ENCODE data around the gene CUEDC2. TPM values are rescaled to one million over a fixed set of nuclear protein-coding genes. Genes with fewer than 3 reads are reported as not detected.

CUEDC2 gene
- 12.4 and 13.3 TPM in 2 replicates for total RNA-seq (2013; cell fraction: nucleolus; rRNA removed)
- total RNA-seq (2014; rRNA removed) (66.5 and 67.6 TPM in 2 replicates), total RNA-seq (2014; rRNA removed; fragmentation: Illumina TruSeq; extraction: Trizol) (47.8 and 49.6 TPM in 2 replicates), total RNA-seq (2021) (82.5 and 85.5 TPM in 2 replicates), polyA plus RNA-seq (2011; rRNA removed) (21.7 and 31.5 TPM in 2 replicates), polyA plus RNA-seq (2014; fragmentation: Illumina TruSeq; extraction: Trizol) (34.4 and 84.2 TPM in 2 replicates), polyA plus RNA-seq (2014; fragmentation: Nextera tagmentation; extraction: Ambion mirVana) (10 to 100 TPM; 20.4 to 45.2 TPM), polyA plus RNA-seq (2014; rRNA removed) (75.9 and 88.0 TPM in 2 replicates), polyA plus RNA-seq (2016; fragmentation: Nextera tagmentation; extraction: Ambion mirVana) (100 to 1,000 TPM; 116 to 121 TPM), polyA minus RNA-seq (2011; rRNA and poly(A)+ RNA removed) (8.9 and 26.7 TPM in 2 replicates), Bru-seq, nascent RNA (percentile 69 among the genes with signal in this experiment), BruChase-seq, experiment 1, labeled RNA remaining after a 6-hour chase (percentile 77 among the genes with signal in this experiment), BruChase-seq, experiment 2, labeled RNA remaining after a 2-hour chase (percentile 70 among the genes with signal in this experiment)
- 23.2 TPM for polyA plus RNA-seq (2011; ENCODE audit: low read depth)
- 88.8 and 91.7 TPM in 2 replicates for polyA plus RNA-seq (2011; cell fraction: cytosol; rRNA removed)
- 81.7 and 82.8 TPM in 2 replicates for polyA plus RNA-seq (2011; cell fraction: nucleus; rRNA removed)
- 53.7 and 56.5 TPM in 2 replicates for polyA plus RNA-seq (2012)
- 10.2 and 11.4 TPM in 2 replicates for polyA minus RNA-seq (2011; cell fraction: cytosol; rRNA and poly(A)+ RNA removed)
- 7.9 and 8.4 TPM in 2 replicates for polyA minus RNA-seq (2011; cell fraction: nucleus; rRNA and poly(A)+ RNA removed)
- long read RNA-seq, experiment 1, transcript CUEDC2-201 (9 exons, 1,191 nt): major isoform, 49 of 57 reads
- long read RNA-seq, experiment 1, partial matches to known transcripts: 2 of 57 reads
- long read RNA-seq, experiment 1, other reads (novel, unspliced or antisense): 6 of 57 reads
- long read RNA-seq, experiment 2, transcript CUEDC2-201 (9 exons, 1,191 nt): major isoform, 95 of 100 reads
- long read RNA-seq, experiment 2, partial matches to known transcripts: 2 of 100 reads
- long read RNA-seq, experiment 2, other reads (novel, unspliced or antisense): 3 of 100 reads

- Histone ChIP-seq H3K9ac (ENCODE audit: control insufficient read depth, insufficient read depth, low read length) (peak within 1 kb of the TSS; percentile 96), H3K27ac (ENCODE audit: control insufficient read depth, insufficient read depth) (peak within 1 kb of the TSS; percentile 90), H3K4me1 (ENCODE audit: control insufficient read depth, insufficient read depth, low read length) (peaks cover 22% of the 10 kb centered on the region), H3K4me2 (ENCODE audit: control insufficient read depth, insufficient read depth) (peak within 1 kb of the TSS; percentile 57), H2AFZ (ENCODE audit: control insufficient read depth, low read depth, low read length) (peak within 1 kb of the TSS; percentile 89), H3K36me3 (ENCODE audit: control insufficient read depth in 2 of 2, insufficient read depth in 2 of 2, low read length in 1 of 2) (no peaks in the 10 kb centered on the region), H4K20me1 (ENCODE audit: control insufficient read depth, insufficient read depth) (no peaks in the 10 kb centered on the region), H3K9me3 (replicated peaks; ENCODE audit: control insufficient read depth, insufficient read depth, low read length) (no peaks in the 10 kb centered on the region), H3K79me2 (ENCODE audit: control insufficient read depth, insufficient read depth, low read length) (peaks cover 11% of the 10 kb centered on the region), H3K4me3 (peak within 1 kb of the TSS; percentile 93), H3K27me3 (replicated peaks in 1 of 2; ENCODE audit: control insufficient read depth in 2 of 2, insufficient read depth in 2 of 2, low read length in 1 of 2) (no peaks in the 10 kb centered on the region)
- FAIRE-seq (peak; percentile 94), DNase-seq (ENCODE audit: low read depth, low spot score) (peak; percentile 88), ATAC-seq (peak; percentile 95)
- ChIA-PET CTCF (interaction anchor here (0.6 to 2.3 kb wide), 12 partner anchors 10 to 300 kb away, joined by 3 to 15 read pairs (median 4); partner anchors contain the start of genes ACTR1A, C10orf95, FBXL15 and PPRC1), POLR2A (interaction anchor here (0.6 to 5.5 kb wide), 10 partner anchors 10 to 187 kb away, joined by 3 to 42 read pairs (median 9); partner anchors contain the start of genes C10orf95, FBXL15, GBF1 and NFKB2), SMC1A (ENCODE audit: uncharacterized antibody, unreplicated experiment) (interaction anchor here (0.5 to 5.5 kb wide), 7 partner anchors 11 to 339 kb away, joined by 3 to 42 read pairs (median 4); partner anchors contain the start of genes FBXL15 and NFKB2), RAD21 (ENCODE audit: unreplicated experiment) (interaction anchor here (0.6 to 2.8 kb wide), 9 partner anchors 9 to 277 kb away, joined by 3 to 24 read pairs (median 4); partner anchors contain the start of genes C10orf95, FBXL15 and NFKB2)
- in situ Hi-C loops (cut with MboI) (no loop called here), intact Hi-C loops (cut with micrococcal nuclease; ENCODE audit: unreplicated experiment) (loop anchor here (1.0 to 5.0 kb wide), 4 partner anchors 11 to 280 kb away; partner anchors contain the start of genes ARL3, C10orf95 and SFXN2)
- BruUV-seq (replicated peaks): no TSS peak
- WGBS (ENCODE audit: insufficient coverage, insufficient replicate concordance, low lambda C conversion rate, missing lambda C conversion rate): 1% methylated on average over 38 of the region's 52 CpGs
- TF ChIP-seq NKRF (conservative IDR thresholded peaks at IDR 0.05): no peak; the same call in 1 of the 2 replicates
- TF ChIP-seq SMC3 (IDR thresholded peaks at IDR 0.05; ENCODE audit: borderline replicate concordance, low read length): no peak
- no peak for TF ChIP-seq ZNF592 (IDR thresholded peaks at IDR 0.05)
- 0 out of 2 replicates have a peak, but pooled peaks have one; percentile 16 for TF ChIP-seq MXI1 (IDR thresholded peaks at IDR 0.05; ENCODE audit: low read depth, low read length)
- TF ChIP-seq EZH2 (IDR thresholded peaks at IDR 0.05; ENCODE audit: borderline replicate concordance, control insufficient read depth, low read depth, low read length): no peak
- no peak for TF ChIP-seq HDAC6 (IDR thresholded peaks at IDR 0.05; ENCODE audit: unreplicated experiment)
- TF ChIP-seq ZNF207 (IDR thresholded peaks at IDR 0.05; ENCODE audit: borderline replicate concordance): 0 out of 2 replicates have a peak, but pooled peaks have one; percentile 44
- no peak for TF ChIP-seq SREBF2 (IDR thresholded peaks at IDR 0.05; ENCODE audit: low read length)
- TF ChIP-seq ASH2L (IDR thresholded peaks at IDR 0.05; ENCODE audit: borderline replicate concordance, low read depth): no peak
- no peak for TF ChIP-seq FOXK2 (IDR thresholded peaks at IDR 0.05)
These were observed at the start of gene CUEDC2 for GRCh38 chr10:102432162-102432950. Gene CUEDC2 (minus strand): TSS chr10:102432574. CDS start chr10:102425188, 7,386 bp downstream.
